Medulla oblongata (tissue), 1 donor: ENCODE data around the gene LCE2D.
"Not testable (repeated sequence)": the region's sequence is repeated elsewhere in the genome, so short reads cannot be mapped to it uniquely, and the experiment has no call there.

Source experiments
- DNase-seq: peaks from one replicate; pipeline ENCODE4 v3.0.0-alpha.2; 2015; ENCODE audit errors: extremely low spot score

Gene LCE2D

GRCh38 chr1:152663098-152663497, at the start of gene LCE2D:
Gene LCE2D, plus strand, starts transcription at chr1:152663380. Its CDS starts 726 bp downstream, at chr1:152664106.
- DNase-seq: no peak

- DNase-seq: no peak
Observed at GRCh38 chr1:152613511-152613910, 49.7 kb upstream of the LCE2D start, which contains the start of gene LCE3B. Gene LCE3B, plus strand, starts transcription at chr1:152613811. Its CDS starts 0 bp downstream, at chr1:152613811.

- DNase-seq: peak; percentile 1
Observed at GRCh38 chr1:152621993-152622392, 41.2 kb upstream of the LCE2D start.

GRCh38 chr1:152622803-152623202, 40.4 kb upstream of the LCE2D start, which contains the start of gene LCE3A:
Gene LCE3A, minus strand, starts transcription at chr1:152623103. Its CDS starts 0 bp downstream, at chr1:152623103.
- DNase-seq: peak; percentile 1

- peak; percentile 1 for DNase-seq
Observed at GRCh38 chr1:152623203-152623844, 39.9 kb upstream of the LCE2D start.

GRCh38 chr1:152626744-152627143, 36.4 kb upstream of the LCE2D start:
- DNase-seq: peak; percentile 1

- peak; percentile 0 for DNase-seq
Observed at GRCh38 chr1:152630596-152630995, 32.6 kb upstream of the LCE2D start.

- DNase-seq: no peak
Observed at GRCh38 chr1:152640351-152640750, 22.8 kb upstream of the LCE2D start.

- DNase-seq: no peak
Observed at GRCh38 chr1:152643945-152644344, 19.2 kb upstream of the LCE2D start.

- DNase-seq: no peak
Observed at GRCh38 chr1:152645146-152645545, 18.0 kb upstream of the LCE2D start.

GRCh38 chr1:152646656-152647055, 16.5 kb upstream of the LCE2D start:
- DNase-seq: no peak

- DNase-seq: peak; percentile 65
Observed at GRCh38 chr1:152654110-152654509, 9.1 kb upstream of the LCE2D start.

GRCh38 chr1:152656459-152656858, 6.7 kb upstream of the LCE2D start:
- no peak for DNase-seq

- DNase-seq: no peak
Observed at GRCh38 chr1:152657677-152658076, 5.5 kb upstream of the LCE2D start.

GRCh38 chr1:152658649-152659048, 4.5 kb upstream of the LCE2D start:
- DNase-seq: no peak

- not testable (repeated sequence) for DNase-seq
Observed at GRCh38 chr1:152666171-152666570, 3.0 kb downstream of the LCE2D start.

- no peak for DNase-seq
Observed at GRCh38 chr1:152667648-152668047, 4.5 kb downstream of the LCE2D start.

- DNase-seq: no peak
Observed at GRCh38 chr1:152673016-152673415, 9.8 kb downstream of the LCE2D start.

GRCh38 chr1:152674983-152675382, 11.8 kb downstream of the LCE2D start, which contains the start of gene LCE2C:
Gene LCE2C, plus strand, starts transcription at chr1:152675279. Its CDS starts 737 bp downstream, at chr1:152676016.
- not testable (repeated sequence) for DNase-seq

- no peak for DNase-seq
Observed at GRCh38 chr1:152679459-152679858, 16.3 kb downstream of the LCE2D start.

- DNase-seq: no peak
Observed at GRCh38 chr1:152681616-152682015, 18.4 kb downstream of the LCE2D start.

GRCh38 chr1:152683846-152684245, 20.7 kb downstream of the LCE2D start:
- no peak for DNase-seq

GRCh38 chr1:152685823-152686222, 22.6 kb downstream of the LCE2D start, which contains the start of gene LCE2B:
Gene LCE2B, plus strand, starts transcription at chr1:152686123. Its CDS starts 721 bp downstream, at chr1:152686844.
- DNase-seq: not testable (repeated sequence)
